GM18526 (cell line): Measurements from ENCODE around the gene TRIM44.

Experiments used
- POLR2A ChIP-seq: IDR thresholded peaks from 3 replicates; pipeline ENCODE4 v1.6.1; 2011; ENCODE audit not compliant: insufficient read length; ENCODE audit errors: extremely low read depth

TRIM44 gene

GRCh38 chr11:35680506-35680905 lies 17.9 kb downstream of the TRIM44 start:
- no peak for TF ChIP-seq POLR2A

- TF ChIP-seq POLR2A, result no peak
Measured at GRCh38 chr11:35681163-35681767, 18.7 kb downstream of the TRIM44 start.

- no peak for TF ChIP-seq POLR2A
Measured at GRCh38 chr11:35682230-35683173, 19.9 kb downstream of the TRIM44 start.

GRCh38 chr11:35683728-35684339 lies 21.3 kb downstream of the TRIM44 start:
- no peak for TF ChIP-seq POLR2A

GRCh38 chr11:35688023-35688422 lies 25.4 kb downstream of the TRIM44 start:
- no peak for TF ChIP-seq POLR2A

- no peak for TF ChIP-seq POLR2A
Measured at GRCh38 chr11:35689081-35689996, 26.8 kb downstream of the TRIM44 start.

GRCh38 chr11:35702126-35702525 lies 39.6 kb downstream of the TRIM44 start:
- TF ChIP-seq POLR2A, result no peak

GRCh38 chr11:35709376-35709775 lies 46.8 kb downstream of the TRIM44 start:
- no peak for TF ChIP-seq POLR2A

GRCh38 chr11:35711173-35711910 lies 48.8 kb downstream of the TRIM44 start:
- TF ChIP-seq POLR2A, result no peak

- TF ChIP-seq POLR2A, result no peak
Measured at GRCh38 chr11:35711924-35712323, 49.3 kb downstream of the TRIM44 start.

- TF ChIP-seq POLR2A, result no peak
Measured at GRCh38 chr11:35712533-35712932, 50.0 kb downstream of the TRIM44 start.

GRCh38 chr11:35714882-35715627 lies 52.5 kb downstream of the TRIM44 start:
- TF ChIP-seq POLR2A, result no peak

GRCh38 chr11:35717043-35717442 lies 54.5 kb downstream of the TRIM44 start:
- no peak for TF ChIP-seq POLR2A

GRCh38 chr11:35717520-35717919 lies 54.9 kb downstream of the TRIM44 start:
- TF ChIP-seq POLR2A, result no peak
